Measurements from ENCODE around the gene CDON. TPM values are rescaled to one million over a fixed set of nuclear protein-coding genes. Genes with fewer than 3 reads are reported as not detected.

The CDON gene
- total RNA-seq, 2 experiments from 2014 or later = 1.7 to 1.8 TPM

GRCh38 chr11:126100716-126101115, 38.0 kb upstream of the CDON start:
- H3K27ac Mint-ChIP-seq = no peak overlapping the region
- H3K27me3 Mint-ChIP-seq = peaks cover 2% of the 10 kb centered on the region
- no peak for DNase-seq
- POLR2A ChIA-PET = no interaction called here
- no peak overlapping the region for H3K4me3 Mint-ChIP-seq
- CTCF ChIA-PET = no interaction called here
- H3K9me3 Mint-ChIP-seq = no peaks in the 10 kb centered on the region
- H3K4me1 Mint-ChIP-seq = no peaks in the 10 kb centered on the region
- no peaks in the 10 kb centered on the region for H3K36me3 Mint-ChIP-seq (ENCODE audit: low read depth)

DNA sequence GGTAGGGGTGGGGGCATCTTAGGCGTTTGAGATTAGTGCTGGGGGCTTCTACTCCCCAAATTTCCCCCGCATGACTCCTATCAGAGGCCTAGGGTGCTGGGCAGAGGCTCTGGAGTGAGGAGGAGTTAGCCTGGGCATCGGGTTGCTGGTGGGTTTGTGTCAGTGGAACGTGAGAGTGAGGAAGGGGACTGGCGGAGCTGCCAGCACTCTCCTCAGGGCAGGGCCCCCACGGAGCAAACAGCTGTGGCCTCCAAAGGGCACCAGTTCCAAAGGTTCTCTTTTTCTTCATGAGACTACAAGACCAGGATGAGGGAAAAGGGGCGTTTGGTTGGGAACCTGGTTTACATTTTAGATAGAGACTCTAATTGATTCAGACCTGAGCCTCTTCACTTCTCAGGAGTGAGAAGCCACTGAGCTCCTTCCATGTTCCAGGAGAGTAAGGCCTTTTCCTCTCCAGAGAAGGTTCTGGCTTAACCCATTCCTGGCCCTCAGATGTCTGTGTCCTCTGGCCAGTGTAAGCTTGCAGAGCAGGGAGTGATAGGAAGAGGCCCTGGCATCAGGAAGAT, 35.6 kb upstream of the CDON start:
- H3K4me1 Mint-ChIP-seq = no peaks in the 10 kb centered on the region
- peaks cover 6% of the 10 kb centered on the region for H3K27me3 Mint-ChIP-seq
- ChIA-PET POLR2A (no interaction called here), CTCF (no interaction called here)
- no peak overlapping the region for H3K27ac Mint-ChIP-seq
- no peak for DNase-seq
- H3K4me3 Mint-ChIP-seq = no peak overlapping the region
- H3K36me3 Mint-ChIP-seq (ENCODE audit: low read depth) = no peaks in the 10 kb centered on the region
- no peaks in the 10 kb centered on the region for H3K9me3 Mint-ChIP-seq

DNA sequence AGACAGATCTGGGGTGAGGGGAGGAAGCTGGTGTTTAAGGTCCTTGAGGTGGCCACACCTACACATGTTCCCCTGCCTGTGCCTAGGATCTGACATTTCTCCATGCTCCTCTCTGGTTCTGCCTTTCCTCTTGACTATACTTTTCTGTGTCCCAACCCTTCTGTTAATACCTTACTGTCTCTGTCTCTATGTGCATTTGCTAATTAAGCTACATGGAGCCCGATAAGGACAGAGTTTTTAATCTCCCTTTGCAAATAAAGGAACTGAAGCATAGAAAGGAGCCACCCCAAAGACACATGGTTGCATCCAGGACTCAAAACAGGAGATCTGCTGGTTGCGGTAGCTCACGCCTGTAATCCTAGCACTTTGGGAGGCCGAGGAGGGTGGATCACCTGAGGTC, 33.1 kb upstream of the CDON start:
- no peaks in the 10 kb centered on the region for H3K9me3 Mint-ChIP-seq
- H3K27ac Mint-ChIP-seq = no peak overlapping the region
- CTCF ChIA-PET = no interaction called here
- H3K27me3 Mint-ChIP-seq = peaks cover 8% of the 10 kb centered on the region
- no peaks in the 10 kb centered on the region for H3K36me3 Mint-ChIP-seq (ENCODE audit: low read depth)
- no peak overlapping the region for H3K4me3 Mint-ChIP-seq
- no peak for DNase-seq
- POLR2A ChIA-PET = no interaction called here
- H3K4me1 Mint-ChIP-seq = no peaks in the 10 kb centered on the region

DNA sequence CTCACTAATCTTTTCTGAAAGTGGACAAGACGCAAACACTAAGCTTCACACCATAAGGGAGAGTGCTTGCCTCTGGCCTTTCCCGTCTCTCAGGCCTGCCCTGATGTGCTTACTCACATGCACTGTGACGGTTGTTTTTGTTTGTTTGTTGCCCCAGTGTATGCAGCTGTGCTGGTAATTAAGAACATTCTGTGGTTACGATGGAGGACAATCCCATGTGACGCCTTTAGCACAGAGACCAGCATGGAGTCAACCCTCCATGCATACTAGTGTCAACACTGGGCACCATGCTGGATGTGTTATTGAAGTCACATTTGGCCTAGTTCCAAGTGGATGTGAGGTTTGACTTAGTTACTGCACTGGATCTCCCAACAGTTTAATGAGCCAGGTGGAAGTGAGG, 27.8 kb upstream of the CDON start:
- no peaks in the 10 kb centered on the region for H3K9me3 Mint-ChIP-seq

DNA sequence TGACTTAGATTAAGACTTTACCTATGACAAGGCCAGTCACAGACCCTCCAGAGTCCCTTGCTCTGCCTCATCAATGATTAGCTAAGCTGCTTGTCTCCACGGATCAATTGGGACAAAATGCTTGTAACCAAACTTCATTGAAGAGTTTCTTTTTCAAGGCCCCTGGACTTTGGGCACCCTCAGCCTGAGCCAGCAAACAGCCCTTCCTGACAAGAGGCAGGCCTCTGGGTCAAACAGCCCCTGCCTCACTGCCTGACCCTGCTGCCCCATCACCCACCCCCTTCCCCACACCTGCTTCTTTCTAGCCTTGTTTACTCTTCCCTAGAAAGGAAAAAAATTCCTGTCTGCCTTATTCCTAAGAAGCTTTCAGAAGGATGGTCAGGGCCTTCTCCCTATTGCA, 26.3 kb upstream of the CDON start:
- H3K27me3 Mint-ChIP-seq = peaks cover 2% of the 10 kb centered on the region
- ChIA-PET CTCF (no interaction called here), POLR2A (no interaction called here)
- no peak for DNase-seq
- no peaks in the 10 kb centered on the region for H3K9me3 Mint-ChIP-seq
- no peak overlapping the region for H3K27ac Mint-ChIP-seq
- no peaks in the 10 kb centered on the region for H3K36me3 Mint-ChIP-seq (ENCODE audit: low read depth)
- H3K4me3 Mint-ChIP-seq = no peak overlapping the region
- H3K4me1 Mint-ChIP-seq = peaks cover 9% of the 10 kb centered on the region

More for the DNA sequence above, 27.8 kb upstream of the CDON start:
- peaks cover 6% of the 10 kb centered on the region for H3K27me3 Mint-ChIP-seq
- no peak for DNase-seq
- H3K4me1 Mint-ChIP-seq = no peaks in the 10 kb centered on the region
- CTCF ChIA-PET = no interaction called here
- H3K27ac Mint-ChIP-seq = no peak overlapping the region
- POLR2A ChIA-PET = no interaction called here
- H3K36me3 Mint-ChIP-seq (ENCODE audit: low read depth) = no peaks in the 10 kb centered on the region
- H3K4me3 Mint-ChIP-seq = no peak overlapping the region

DNA sequence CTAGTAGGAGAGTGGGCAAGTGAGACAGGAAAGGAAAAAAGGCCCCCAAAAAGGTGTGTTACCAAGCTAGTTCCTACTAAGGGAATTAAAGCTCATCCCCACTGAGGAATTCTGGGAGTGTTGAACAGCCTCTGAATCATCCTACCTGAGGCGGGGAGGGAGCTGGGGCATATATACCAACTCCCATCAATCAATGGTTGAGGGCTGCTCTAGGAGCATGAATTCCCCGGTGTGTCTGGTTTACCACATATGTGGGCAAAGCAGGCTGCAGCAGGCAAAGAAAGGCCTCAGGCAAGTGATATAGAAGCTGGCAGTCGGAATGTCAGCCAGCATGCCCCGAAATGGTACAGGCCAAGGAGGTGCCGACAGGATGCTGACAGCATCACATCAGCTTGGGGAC, 23.6 kb upstream of the CDON start:
- Mint-ChIP-seq H3K27ac (no peak overlapping the region), H3K27me3 (no peaks in the 10 kb centered on the region), H3K9me3 (no peaks in the 10 kb centered on the region), H3K36me3 (ENCODE audit: low read depth) (no peaks in the 10 kb centered on the region), H3K4me3 (no peak overlapping the region), H3K4me1 (peaks cover 20% of the 10 kb centered on the region)
- DNase-seq = no peak
- ChIA-PET POLR2A (no interaction called here), CTCF (no interaction called here)

GRCh38 chr11:126084608-126084912, 21.9 kb upstream of the CDON start:
- no peaks in the 10 kb centered on the region for H3K9me3 Mint-ChIP-seq
- H3K4me1 Mint-ChIP-seq = peaks cover 20% of the 10 kb centered on the region
- no peak for DNase-seq
- peak overlapping the region; percentile 24 for H3K4me3 Mint-ChIP-seq
- no peaks in the 10 kb centered on the region for H3K27me3 Mint-ChIP-seq
- CTCF ChIA-PET = interaction anchor here (1.0 to 1.5 kb wide), 3 partner anchors 23 to 142 kb away, joined by 3 to 7 read pairs (median 3); no protein-coding TSS in a partner anchor
- POLR2A ChIA-PET = interaction anchor here (1.3 to 1.8 kb wide), 4 partner anchors 11 to 235 kb away, joined by 3 to 10 read pairs (median 6); partner anchors contain the start of gene HYLS1
- H3K36me3 Mint-ChIP-seq (ENCODE audit: low read depth) = no peaks in the 10 kb centered on the region
- peak overlapping the region; percentile 81 for H3K27ac Mint-ChIP-seq

- Mint-ChIP-seq H3K27ac (peak overlapping the region; percentile 81), H3K4me1 (peaks cover 20% of the 10 kb centered on the region), H3K27me3 (no peaks in the 10 kb centered on the region), H3K36me3 (ENCODE audit: low read depth) (no peaks in the 10 kb centered on the region), H3K9me3 (no peaks in the 10 kb centered on the region), H3K4me3 (peak overlapping the region; percentile 24)
- ChIA-PET POLR2A (interaction anchor here (1.3 to 1.8 kb wide), 5 partner anchors 10 to 235 kb away, joined by 3 to 10 read pairs (median 6); partner anchors contain the start of genes CDON and HYLS1), CTCF (interaction anchor here (1.0 to 1.5 kb wide), 4 partner anchors 23 to 142 kb away, joined by 3 to 7 read pairs (median 4); no protein-coding TSS in a partner anchor)
- peak; percentile 59 for DNase-seq
Measured at GRCh38 chr11:126083829-126084607, 21.4 kb upstream of the CDON start.

DNA sequence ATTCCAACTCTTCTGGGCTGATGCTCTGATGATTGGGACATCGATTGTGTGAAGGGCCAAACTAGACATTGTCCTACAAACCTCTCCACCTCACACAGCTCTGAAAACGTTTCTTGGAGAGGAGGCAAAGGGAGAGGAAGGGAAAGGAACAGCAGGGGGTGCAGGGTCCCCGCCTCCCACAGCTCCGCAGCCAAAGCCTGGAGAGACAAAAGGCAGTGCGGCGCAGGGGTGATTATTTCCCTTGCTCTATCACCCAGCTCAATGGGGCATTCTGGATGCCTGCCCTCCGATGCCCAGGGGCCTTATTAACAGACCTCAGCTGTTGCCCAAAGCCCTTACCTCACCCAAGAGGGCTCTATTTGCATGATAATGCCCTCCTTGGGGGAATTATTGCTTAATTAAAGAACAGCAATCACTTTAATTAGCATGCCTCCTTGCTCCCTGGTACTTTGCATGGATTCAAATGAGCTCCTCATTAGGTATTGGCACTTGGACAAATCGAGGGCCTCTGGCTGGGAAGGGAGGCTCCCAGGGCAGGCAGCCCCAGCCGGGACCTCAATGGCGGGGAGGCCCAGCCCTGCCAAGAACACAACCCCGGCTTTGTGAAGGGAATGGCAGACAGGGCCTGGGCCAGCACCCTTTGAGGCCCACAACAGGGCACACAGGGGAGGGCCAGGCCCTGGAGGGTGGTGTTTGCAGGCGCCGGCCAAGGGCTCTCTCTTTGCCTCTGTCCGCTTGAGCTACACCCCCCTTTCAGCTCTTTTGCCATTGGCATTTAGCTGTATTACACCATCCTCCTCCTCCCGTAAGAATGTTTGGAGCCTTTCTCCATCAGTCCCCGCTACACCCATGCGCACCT, 19.8 kb upstream of the CDON start:
- no peak for DNase-seq
- no peak overlapping the region for H3K4me3 Mint-ChIP-seq
- H3K27me3 Mint-ChIP-seq = no peaks in the 10 kb centered on the region
- ChIA-PET POLR2A (interaction anchor here (0.9 to 1.8 kb wide), 2 partner anchors 18 to 21 kb away, joined by 3 to 6 read pairs; partner anchors contain the start of gene CDON), CTCF (no interaction called here)
- H3K4me1 Mint-ChIP-seq = peaks cover 20% of the 10 kb centered on the region
- H3K27ac Mint-ChIP-seq = no peak overlapping the region
- H3K9me3 Mint-ChIP-seq = no peaks in the 10 kb centered on the region
- H3K36me3 Mint-ChIP-seq (ENCODE audit: low read depth) = no peaks in the 10 kb centered on the region

- POLR2A ChIA-PET = interaction anchor here (0.9 kb wide), 1 partner anchor 17 kb away, joined by 3 read pairs; no protein-coding TSS in a partner anchor
Measured at GRCh38 chr11:126081915-126082250, 19.2 kb upstream of the CDON start.

DNA sequence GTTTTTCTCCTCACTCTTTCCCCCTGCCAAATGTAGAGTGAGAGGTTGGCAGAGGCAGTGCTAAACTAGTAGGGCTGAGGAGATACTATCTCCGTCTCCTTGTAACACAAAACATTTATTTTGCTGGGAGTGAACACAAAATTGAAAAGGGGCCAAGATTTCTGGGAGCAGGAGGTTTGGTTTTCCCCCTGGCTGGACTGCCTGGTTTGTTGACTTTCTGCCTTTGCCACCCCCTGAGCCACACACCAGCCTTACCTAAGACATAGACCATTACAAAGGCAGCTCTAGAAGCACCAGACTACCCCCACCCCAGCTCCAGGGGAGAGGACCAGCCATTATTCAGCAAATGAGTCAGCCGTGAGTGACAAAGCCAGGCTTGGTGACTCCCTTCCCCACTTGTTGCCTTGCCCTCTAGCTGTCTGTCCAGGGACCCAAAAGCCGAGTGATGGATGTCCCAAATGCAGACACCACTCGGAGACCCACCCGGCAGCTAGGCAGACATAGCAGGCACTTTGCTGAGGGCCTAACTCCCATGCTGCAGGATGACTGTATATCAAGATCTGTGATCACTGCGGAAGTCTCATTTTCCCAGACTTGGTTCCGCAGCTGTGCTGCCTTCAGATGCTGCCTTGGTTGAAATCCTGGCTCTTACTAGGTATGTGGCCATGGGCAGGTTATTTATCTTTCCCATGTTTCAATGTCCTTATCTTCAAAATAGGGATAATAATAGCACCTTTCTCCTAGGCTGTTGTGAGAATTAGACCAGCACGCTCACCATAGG, 17.7 kb upstream of the CDON start:
- Mint-ChIP-seq H3K4me3 (no peak overlapping the region), H3K27me3 (no peaks in the 10 kb centered on the region), H3K27ac (no peak overlapping the region), H3K36me3 (ENCODE audit: low read depth) (no peaks in the 10 kb centered on the region), H3K4me1 (peaks cover 20% of the 10 kb centered on the region), H3K9me3 (no peaks in the 10 kb centered on the region)
- ChIA-PET CTCF (no interaction called here), POLR2A (no interaction called here)
- DNase-seq = no peak

More at GRCh38 chr11:126081915-126082250, 19.2 kb upstream of the CDON start:
- no peak overlapping the region for H3K4me3 Mint-ChIP-seq
- H3K4me1 Mint-ChIP-seq = peaks cover 20% of the 10 kb centered on the region
- CTCF ChIA-PET = no interaction called here
- no peak overlapping the region for H3K27ac Mint-ChIP-seq
- no peaks in the 10 kb centered on the region for H3K9me3 Mint-ChIP-seq
- H3K36me3 Mint-ChIP-seq (ENCODE audit: low read depth) = no peaks in the 10 kb centered on the region
- no peak for DNase-seq
- no peaks in the 10 kb centered on the region for H3K27me3 Mint-ChIP-seq

DNA sequence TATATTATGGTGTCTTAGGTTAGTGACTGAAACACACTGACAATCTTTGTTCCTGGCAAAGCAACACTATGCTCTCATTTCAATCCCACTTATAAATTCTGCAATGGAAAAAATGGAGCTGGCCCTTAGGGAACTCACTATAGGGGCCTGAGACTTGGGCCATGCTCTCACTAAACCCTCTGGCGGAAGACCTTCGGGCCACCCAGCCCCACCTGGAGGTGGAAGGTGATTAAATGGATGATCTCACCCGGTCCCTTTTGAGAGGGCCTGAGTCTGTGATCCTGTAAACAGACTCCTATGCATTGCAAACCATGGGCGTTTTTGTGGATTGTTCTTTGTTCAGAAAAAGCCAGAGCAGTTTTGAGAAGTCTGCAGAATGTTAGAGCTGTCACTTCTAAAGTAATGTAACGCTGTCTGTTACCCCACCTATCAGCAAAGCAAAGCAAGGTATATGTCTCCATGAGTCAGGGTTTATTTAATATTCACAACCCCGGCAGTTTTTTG, 17.0 kb upstream of the CDON start:
- CTCF ChIA-PET = no interaction called here
- Mint-ChIP-seq H3K27me3 (peaks cover 2% of the 10 kb centered on the region), H3K27ac (no peak overlapping the region), H3K4me3 (no peak overlapping the region), H3K36me3 (ENCODE audit: low read depth) (no peaks in the 10 kb centered on the region), H3K4me1 (peaks cover 18% of the 10 kb centered on the region), H3K9me3 (no peaks in the 10 kb centered on the region)
- POLR2A ChIA-PET = no interaction called here
- no peak for DNase-seq

DNA sequence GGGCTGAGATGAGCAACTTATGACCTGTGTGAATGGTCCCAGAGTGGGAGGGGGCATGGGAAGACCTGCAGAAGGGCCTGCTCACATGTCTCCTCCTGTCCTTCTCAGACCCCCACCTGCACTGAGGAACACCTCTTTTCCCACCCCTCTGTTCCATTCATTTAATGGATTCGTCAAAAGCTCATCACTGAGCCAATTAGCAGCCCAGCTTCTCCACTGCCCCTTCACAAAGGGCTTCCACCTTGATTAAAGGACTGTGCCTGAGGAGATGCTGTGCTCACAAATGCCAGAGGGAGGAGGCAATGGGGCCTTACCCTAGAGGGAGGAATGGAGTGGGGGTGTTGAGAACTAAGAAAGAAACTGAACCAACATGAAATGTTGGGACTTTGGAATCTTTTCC, 14.0 kb upstream of the CDON start:
- no peak for DNase-seq
- Mint-ChIP-seq H3K27me3 (peaks cover 6% of the 10 kb centered on the region), H3K36me3 (ENCODE audit: low read depth) (no peaks in the 10 kb centered on the region), H3K4me3 (no peak overlapping the region), H3K4me1 (no peaks in the 10 kb centered on the region), H3K9me3 (no peaks in the 10 kb centered on the region), H3K27ac (no peak overlapping the region)
- ChIA-PET CTCF (no interaction called here), POLR2A (no interaction called here)

Data from activated CD4-positive, alpha-beta memory T cell treated with anti-CD3 and anti-CD28 coated beads, Interleukin-2, amount 10 ng/mL, durations not matched to agents 7 days and 5 days (primary cell).